CD4-positive, alpha-beta T cell treated with Interleukin-15 for 4 hours (primary cell): Measurements from ENCODE around the gene NLGN4X.

Experiments used
- DNase-seq: peaks from one replicate; pipeline ENCODE4 v3.0.0-alpha.2; 2020; ENCODE audit warnings: low spot score

Gene NLGN4X

GRCh38 chrX:6151971-6152370 lies 76.7 kb downstream of the NLGN4X start:
- DNase-seq, result no peak

GRCh38 chrX:6149060-6149872 lies 79.4 kb downstream of the NLGN4X start:
- no peak for DNase-seq

- no peak for DNase-seq
These were observed 94.4 kb downstream of the NLGN4X start for GRCh38 chrX:6134255-6134654.

- DNase-seq, result no peak
These were observed 95.7 kb downstream of the NLGN4X start for GRCh38 chrX:6132970-6133369.

GRCh38 chrX:6131287-6131686 lies 97.4 kb downstream of the NLGN4X start:
- DNase-seq, result no peak

- no peak for DNase-seq
These were observed 99.5 kb downstream of the NLGN4X start for GRCh38 chrX:6129195-6129594.

GRCh38 chrX:6120329-6120728 lies 108.3 kb downstream of the NLGN4X start:
- no peak for DNase-seq

- no peak for DNase-seq
These were observed 133.2 kb downstream of the NLGN4X start for GRCh38 chrX:6095469-6095868.

- DNase-seq, result no peak
These were observed 154.1 kb downstream of the NLGN4X start for GRCh38 chrX:6074532-6074931.

- no peak for DNase-seq
These were observed 156.9 kb downstream of the NLGN4X start for GRCh38 chrX:6071731-6072130.

- no peak for DNase-seq
These were observed 161.1 kb downstream of the NLGN4X start for GRCh38 chrX:6067600-6067999.

- no peak for DNase-seq
These were observed 175.5 kb downstream of the NLGN4X start for GRCh38 chrX:6053141-6053540.

GRCh38 chrX:6052111-6052745 lies 176.4 kb downstream of the NLGN4X start:
- DNase-seq, result no peak

GRCh38 chrX:6049132-6049531 lies 179.5 kb downstream of the NLGN4X start:
- DNase-seq, result no peak

GRCh38 chrX:6041630-6042029 lies 187.0 kb downstream of the NLGN4X start:
- DNase-seq, result no peak

- DNase-seq, result no peak
These were observed 199.7 kb downstream of the NLGN4X start for GRCh38 chrX:6029014-6029413.

- DNase-seq, result no peak
These were observed 201.7 kb downstream of the NLGN4X start for GRCh38 chrX:6026980-6027379.

GRCh38 chrX:6026429-6026828 lies 202.2 kb downstream of the NLGN4X start:
- DNase-seq, result no peak

- no peak for DNase-seq
These were observed 204.5 kb downstream of the NLGN4X start for GRCh38 chrX:6024204-6024603.

- DNase-seq, result peak; percentile 0
These were observed 207.2 kb downstream of the NLGN4X start for GRCh38 chrX:6021316-6022091.

- DNase-seq, result no peak
These were observed 209.6 kb downstream of the NLGN4X start for GRCh38 chrX:6019076-6019475.

- DNase-seq, result no peak
These were observed 213.2 kb downstream of the NLGN4X start for GRCh38 chrX:6015423-6015822.

- no peak for DNase-seq
These were observed 216.3 kb downstream of the NLGN4X start for GRCh38 chrX:6012357-6012756.
